ENCODE results near the gene NDUFB10.

- TF ChIP-seq POLR2A (IDR thresholded peaks at IDR 0.05) (no peak), CTCF (IDR thresholded peaks at IDR 0.05) (no peak)
These were observed 20.4 kb upstream of the NDUFB10 start for GRCh38 chr16:1938910-1939309.

Measured in esophagus squamous epithelium (tissue), 4 donors.